Gastrocnemius medialis (tissue), 4 donors: ENCODE measurements around the gene NNAT.

Experiments used
- POLR2A ChIP-seq, 2 donors: fragments of 450-650 bp; IDR thresholded peaks; one replicate each; pipeline ENCODE4 v1.6.1; 2017; ENCODE audit warnings: antibody characterized with exemption in 2 of 2, mild to moderate bottlenecking in 2 of 2, moderate library complexity in 2 of 2
- TF ChIP-seq, protein P1 (sequence below), 5 experiments: fragments of 450-650 bp in 3 of 5; fragments of 200-600 bp in 2 of 5; sonication (generic) in 2 of 5; IDR thresholded peaks in 4 of 5; conservative IDR thresholded peaks in 1 of 5; 1 replicate in 4 of 5; 2 replicates in 1 of 5; pipeline ENCODE4 v1.5.1; 2016 to 2019; ENCODE audit warnings: antibody characterized with exemption in 5 of 5, mild to moderate bottlenecking in 3 of 5, moderate library complexity in 3 of 5

DNA sequence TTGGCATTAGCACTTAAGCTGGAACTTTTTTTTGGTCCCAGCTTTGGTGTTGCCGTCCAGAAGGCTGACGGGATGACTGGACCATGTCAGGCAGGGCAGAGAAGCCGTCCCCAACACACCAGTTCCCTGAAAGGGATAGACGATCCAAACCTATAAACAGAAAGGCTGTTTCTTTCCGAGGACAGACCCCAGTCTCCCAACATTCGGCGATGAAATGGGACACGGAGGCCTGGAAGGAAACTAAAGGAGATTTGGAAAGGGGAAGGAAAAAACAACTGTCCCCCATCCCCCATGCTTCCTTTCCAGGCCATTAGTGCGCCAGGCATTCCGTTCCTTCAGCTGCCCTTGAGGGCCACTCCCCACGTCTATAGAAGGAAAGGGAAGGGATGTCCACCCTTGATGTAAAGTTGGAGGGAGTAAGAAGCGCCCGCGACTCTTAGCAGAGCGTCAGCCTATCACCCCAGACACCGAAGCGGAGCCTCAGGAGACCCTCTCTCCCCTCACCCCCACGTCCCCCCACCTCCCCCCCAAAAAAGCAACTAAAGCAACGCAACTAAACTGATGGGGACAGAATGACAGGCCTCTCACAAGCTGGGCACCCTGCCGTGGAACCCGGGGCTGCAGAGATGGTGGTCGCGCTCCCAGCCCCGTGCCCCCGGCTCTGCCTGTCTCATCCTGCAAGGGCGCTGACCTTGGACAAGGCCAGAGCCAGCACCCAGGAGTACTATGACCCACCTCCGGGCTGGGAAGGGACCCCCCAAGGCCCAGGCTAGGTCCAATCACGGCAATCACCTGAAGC lies 6.0 kb downstream of the NNAT start:
- TF ChIP-seq, protein P1, sequence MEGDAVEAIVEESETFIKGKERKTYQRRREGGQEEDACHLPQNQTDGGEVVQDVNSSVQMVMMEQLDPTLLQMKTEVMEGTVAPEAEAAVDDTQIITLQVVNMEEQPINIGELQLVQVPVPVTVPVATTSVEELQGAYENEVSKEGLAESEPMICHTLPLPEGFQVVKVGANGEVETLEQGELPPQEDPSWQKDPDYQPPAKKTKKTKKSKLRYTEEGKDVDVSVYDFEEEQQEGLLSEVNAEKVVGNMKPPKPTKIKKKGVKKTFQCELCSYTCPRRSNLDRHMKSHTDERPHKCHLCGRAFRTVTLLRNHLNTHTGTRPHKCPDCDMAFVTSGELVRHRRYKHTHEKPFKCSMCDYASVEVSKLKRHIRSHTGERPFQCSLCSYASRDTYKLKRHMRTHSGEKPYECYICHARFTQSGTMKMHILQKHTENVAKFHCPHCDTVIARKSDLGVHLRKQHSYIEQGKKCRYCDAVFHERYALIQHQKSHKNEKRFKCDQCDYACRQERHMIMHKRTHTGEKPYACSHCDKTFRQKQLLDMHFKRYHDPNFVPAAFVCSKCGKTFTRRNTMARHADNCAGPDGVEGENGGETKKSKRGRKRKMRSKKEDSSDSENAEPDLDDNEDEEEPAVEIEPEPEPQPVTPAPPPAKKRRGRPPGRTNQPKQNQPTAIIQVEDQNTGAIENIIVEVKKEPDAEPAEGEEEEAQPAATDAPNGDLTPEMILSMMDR (IDR thresholded peaks at IDR 0.05 in 4 of 5, conservative IDR thresholded peaks at IDR 0.05 in 1 of 5): no peak
- peak in 1 of 2 donors; percentile 29 for TF ChIP-seq POLR2A (IDR thresholded peaks at IDR 0.05)
